ENCODE measurements around the gene SORL1-AS1.

Gene SORL1-AS1

DNA sequence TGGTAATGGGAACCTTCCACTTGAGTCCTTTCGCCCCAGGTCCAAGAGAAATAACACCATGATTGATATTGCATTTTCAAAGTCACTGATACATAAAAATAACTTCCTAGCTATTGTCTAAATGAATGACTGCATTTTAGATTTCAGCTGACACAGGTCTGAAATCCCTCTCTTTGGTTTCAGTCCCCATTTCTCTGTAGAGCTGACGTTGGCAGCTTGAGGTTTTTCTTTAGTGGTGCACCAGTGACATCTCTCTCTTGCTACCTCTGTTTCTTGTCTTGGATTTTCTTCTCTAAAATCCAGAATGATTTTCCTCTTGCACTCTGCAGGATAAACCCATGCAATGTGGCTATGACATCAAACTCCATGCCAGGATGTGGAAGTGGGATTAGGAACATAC is 32.4 kb downstream of the SORL1-AS1 start:
- TF ChIP-seq BHLHE40 (IDR thresholded peaks at IDR 0.05; ENCODE audit: borderline replicate concordance) (no peak), NFRKB (IDR thresholded peaks at IDR 0.05) (no peak), CTBP1 (IDR thresholded peaks at IDR 0.05; ENCODE audit: borderline replicate concordance) (no peak), LEF1 (IDR thresholded peaks at IDR 0.05; ENCODE audit: borderline replicate concordance) (no peak), TARDBP (IDR thresholded peaks at IDR 0.05) (no peak), L3MBTL2 (conservative IDR thresholded peaks at IDR 0.05) (no peak), FOXK2 (IDR thresholded peaks at IDR 0.05) (no peak), ARNT (IDR thresholded peaks at IDR 0.05) (no peak), FOXM1 (IDR thresholded peaks at IDR 0.05; ENCODE audit: borderline replicate concordance) (no peak), SP1 (IDR thresholded peaks at IDR 0.05) (no peak), FOXA1 (IDR thresholded peaks at IDR 0.05) (no peak)
- TF ChIP-seq, protein P1, sequence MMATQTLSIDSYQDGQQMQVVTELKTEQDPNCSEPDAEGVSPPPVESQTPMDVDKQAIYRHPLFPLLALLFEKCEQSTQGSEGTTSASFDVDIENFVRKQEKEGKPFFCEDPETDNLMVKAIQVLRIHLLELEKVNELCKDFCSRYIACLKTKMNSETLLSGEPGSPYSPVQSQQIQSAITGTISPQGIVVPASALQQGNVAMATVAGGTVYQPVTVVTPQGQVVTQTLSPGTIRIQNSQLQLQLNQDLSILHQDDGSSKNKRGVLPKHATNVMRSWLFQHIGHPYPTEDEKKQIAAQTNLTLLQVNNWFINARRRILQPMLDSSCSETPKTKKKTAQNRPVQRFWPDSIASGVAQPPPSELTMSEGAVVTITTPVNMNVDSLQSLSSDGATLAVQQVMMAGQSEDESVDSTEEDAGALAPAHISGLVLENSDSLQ (IDR thresholded peaks at IDR 0.05): no peak
- no peak for DNase-seq (ENCODE audit: extremely low spot score)
- POLR2A ChIA-PET: no interaction called here
- CTCF ChIA-PET: interaction anchor here (1.1 kb wide), 1 partner anchor 13 kb away, joined by 3 read pairs; no protein-coding TSS in a partner anchor

DNA sequence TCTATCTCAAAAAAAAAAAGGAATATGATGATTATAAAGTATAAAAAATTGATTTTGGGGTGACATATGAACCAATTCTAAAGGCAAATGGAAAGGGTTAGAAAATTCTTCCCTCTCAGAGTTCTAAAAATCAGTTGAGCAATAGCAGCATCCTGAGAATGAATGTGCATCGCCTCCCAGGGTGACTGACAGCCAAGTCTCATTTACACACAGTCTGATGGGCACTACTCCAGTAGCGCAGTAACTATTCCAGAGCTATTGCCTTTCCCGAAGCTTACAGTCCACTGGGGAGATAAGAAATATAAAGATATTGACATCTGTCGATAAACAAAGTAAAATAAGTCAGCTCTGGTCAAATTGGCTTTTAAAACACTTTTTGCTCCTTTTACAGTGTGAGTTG is 32.9 kb downstream of the SORL1-AS1 start:
- ChIA-PET CTCF (interaction anchor here (0.7 kb wide), 1 partner anchor 11 kb away, joined by 3 read pairs; no protein-coding TSS in a partner anchor), POLR2A (no interaction called here)
- no peak for DNase-seq (ENCODE audit: extremely low spot score)
- TF ChIP-seq SP1 (IDR thresholded peaks at IDR 0.05) (no peak), FOXA1 (IDR thresholded peaks at IDR 0.05) (no peak), FOXM1 (IDR thresholded peaks at IDR 0.05; ENCODE audit: borderline replicate concordance) (no peak), BHLHE40 (IDR thresholded peaks at IDR 0.05; ENCODE audit: borderline replicate concordance) (no peak), ELF4 (IDR thresholded peaks at IDR 0.05) (no peak), NFRKB (IDR thresholded peaks at IDR 0.05) (no peak), CTBP1 (IDR thresholded peaks at IDR 0.05; ENCODE audit: borderline replicate concordance) (no peak), SUZ12 (IDR thresholded peaks at IDR 0.05) (no peak), LEF1 (IDR thresholded peaks at IDR 0.05; ENCODE audit: borderline replicate concordance) (no peak), ZNF384 (IDR thresholded peaks at IDR 0.05) (no peak), FOXK2 (IDR thresholded peaks at IDR 0.05) (no peak), L3MBTL2 (conservative IDR thresholded peaks at IDR 0.05) (no peak), ARNT (IDR thresholded peaks at IDR 0.05) (no peak), TARDBP (IDR thresholded peaks at IDR 0.05) (no peak), HDGF (IDR thresholded peaks at IDR 0.05; ENCODE audit: borderline replicate concordance) (no peak)
- TF ChIP-seq, protein P1 (IDR thresholded peaks at IDR 0.05): no peak

DNA sequence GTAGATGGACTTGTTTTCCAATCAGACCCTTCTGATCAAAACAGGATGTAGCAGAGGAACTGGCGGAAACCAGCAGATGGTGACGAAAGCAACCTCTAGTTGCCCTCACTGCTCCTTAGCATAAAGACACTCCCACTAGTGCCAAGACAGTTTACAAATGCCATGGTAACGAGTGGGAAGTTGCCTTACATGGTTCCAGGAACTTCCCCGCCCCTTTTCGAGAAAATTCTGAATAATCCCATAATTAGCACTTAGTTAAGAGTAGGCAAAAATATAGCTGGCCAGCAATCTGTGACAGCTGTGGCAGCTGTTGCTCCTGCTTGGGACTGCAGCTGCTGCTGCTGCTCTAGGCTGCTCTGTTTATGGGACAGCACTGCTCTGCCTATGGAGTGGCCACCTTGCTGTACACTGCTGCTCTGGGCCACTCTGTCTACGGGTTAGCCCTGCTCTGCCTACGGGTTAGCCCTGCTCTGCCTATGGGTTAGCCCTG is 34.1 kb downstream of the SORL1-AS1 start:
- ChIA-PET POLR2A (no interaction called here), CTCF (interaction anchor here (0.6 kb wide), 2 partner anchors 99 to 166 kb away, joined by 3 read pairs; no protein-coding TSS in a partner anchor)
- DNase-seq (ENCODE audit: extremely low spot score): no peak
- no peak for TF ChIP-seq TARDBP (IDR thresholded peaks at IDR 0.05)
- no peak for TF ChIP-seq ELF4 (IDR thresholded peaks at IDR 0.05)
- no peak for TF ChIP-seq FOXA1 (IDR thresholded peaks at IDR 0.05)
- TF ChIP-seq SP1 (IDR thresholded peaks at IDR 0.05): no peak
- TF ChIP-seq, protein P1 (IDR thresholded peaks at IDR 0.05): no peak
- TF ChIP-seq CTBP1 (IDR thresholded peaks at IDR 0.05; ENCODE audit: borderline replicate concordance): no peak
- TF ChIP-seq L3MBTL2 (conservative IDR thresholded peaks at IDR 0.05): no peak
- TF ChIP-seq SUZ12 (IDR thresholded peaks at IDR 0.05): no peak
- TF ChIP-seq HDGF (IDR thresholded peaks at IDR 0.05; ENCODE audit: borderline replicate concordance): no peak
- TF ChIP-seq BHLHE40 (IDR thresholded peaks at IDR 0.05; ENCODE audit: borderline replicate concordance): no peak
- no peak for TF ChIP-seq FOXK2 (IDR thresholded peaks at IDR 0.05)
- no peak for TF ChIP-seq FOXM1 (IDR thresholded peaks at IDR 0.05; ENCODE audit: borderline replicate concordance)
- no peak for TF ChIP-seq ARNT (IDR thresholded peaks at IDR 0.05)
- TF ChIP-seq NFRKB (IDR thresholded peaks at IDR 0.05): no peak
- TF ChIP-seq LEF1 (IDR thresholded peaks at IDR 0.05; ENCODE audit: borderline replicate concordance): no peak
- TF ChIP-seq ZNF384 (IDR thresholded peaks at IDR 0.05): no peak

DNA sequence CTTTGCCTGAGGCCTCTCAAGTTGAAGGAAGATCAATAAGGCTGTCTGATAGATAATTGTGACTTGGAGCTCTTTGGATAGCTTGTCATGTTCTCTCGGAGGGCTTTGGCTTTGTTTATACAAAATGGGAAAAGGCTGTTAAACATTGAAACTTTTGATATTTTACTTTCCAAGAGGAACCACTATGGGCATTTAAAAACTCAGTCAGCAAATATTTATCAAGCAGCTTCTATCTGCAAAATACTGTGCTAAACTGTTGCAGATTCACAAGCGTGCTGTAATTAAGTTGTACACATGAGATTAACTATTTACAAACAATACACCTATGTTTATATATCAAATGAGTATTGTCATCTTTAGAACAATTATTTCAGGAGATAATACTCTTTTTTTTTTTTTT is 35.2 kb downstream of the SORL1-AS1 start:
- CTCF ChIA-PET: interaction anchor here (0.9 kb wide), 1 partner anchor 23 kb away, joined by 4 read pairs; no protein-coding TSS in a partner anchor
- POLR2A ChIA-PET: no interaction called here
- no peak for DNase-seq (ENCODE audit: extremely low spot score)
- no peak for TF ChIP-seq HDGF (IDR thresholded peaks at IDR 0.05; ENCODE audit: borderline replicate concordance)
- TF ChIP-seq FOXK2 (IDR thresholded peaks at IDR 0.05): no peak
- TF ChIP-seq ELF4 (IDR thresholded peaks at IDR 0.05): no peak
- TF ChIP-seq BHLHE40 (IDR thresholded peaks at IDR 0.05; ENCODE audit: borderline replicate concordance): no peak
- TF ChIP-seq TARDBP (IDR thresholded peaks at IDR 0.05): no peak
- TF ChIP-seq FOXM1 (IDR thresholded peaks at IDR 0.05; ENCODE audit: borderline replicate concordance): no peak
- no peak for TF ChIP-seq ZNF384 (IDR thresholded peaks at IDR 0.05)
- TF ChIP-seq, protein P1 (IDR thresholded peaks at IDR 0.05): no peak
- no peak for TF ChIP-seq NFRKB (IDR thresholded peaks at IDR 0.05)
- no peak for TF ChIP-seq SP1 (IDR thresholded peaks at IDR 0.05)
- no peak for TF ChIP-seq CTBP1 (IDR thresholded peaks at IDR 0.05; ENCODE audit: borderline replicate concordance)
- TF ChIP-seq LEF1 (IDR thresholded peaks at IDR 0.05; ENCODE audit: borderline replicate concordance): no peak
- no peak for TF ChIP-seq FOXA1 (IDR thresholded peaks at IDR 0.05)
- TF ChIP-seq L3MBTL2 (conservative IDR thresholded peaks at IDR 0.05): no peak
- TF ChIP-seq SUZ12 (IDR thresholded peaks at IDR 0.05): no peak
- no peak for TF ChIP-seq ARNT (IDR thresholded peaks at IDR 0.05)

DNA sequence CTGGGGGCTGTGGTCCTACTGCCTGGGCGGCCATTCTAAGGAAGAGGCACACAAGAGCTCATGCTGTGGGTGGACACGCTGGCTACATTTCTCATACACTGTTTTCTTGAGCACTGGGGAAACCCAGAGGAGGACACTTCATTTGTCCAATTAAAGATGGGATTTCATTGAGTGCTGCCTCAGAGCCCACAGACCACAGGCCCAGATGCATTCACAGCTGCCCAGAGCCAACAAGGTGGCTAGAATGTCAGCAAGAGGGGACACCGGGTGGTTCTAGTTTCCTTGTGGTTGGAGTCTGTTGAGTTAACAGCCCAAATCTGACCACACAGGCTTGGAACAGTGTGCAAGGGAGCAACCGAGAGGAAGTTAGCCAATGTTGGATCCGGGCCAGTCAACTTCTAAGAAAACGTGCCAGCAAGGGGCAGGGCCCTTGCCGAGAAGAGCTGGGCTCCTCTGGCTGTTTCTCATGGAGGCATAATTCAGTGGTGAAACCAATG is 35.7 kb downstream of the SORL1-AS1 start:
- CTCF ChIA-PET: interaction anchor here (0.9 kb wide), 1 partner anchor 23 kb away, joined by 4 read pairs; no protein-coding TSS in a partner anchor
- no peak for DNase-seq (ENCODE audit: extremely low spot score)
- TF ChIP-seq FOXA1 (IDR thresholded peaks at IDR 0.05) (no peak), HDGF (IDR thresholded peaks at IDR 0.05; ENCODE audit: borderline replicate concordance) (no peak), ELF4 (IDR thresholded peaks at IDR 0.05) (no peak), FOXM1 (IDR thresholded peaks at IDR 0.05; ENCODE audit: borderline replicate concordance) (no peak)
- POLR2A ChIA-PET: no interaction called here
